Smooth muscle cell (in vitro differentiated cells): ENCODE measurements around the gene COLEC12. TPM values are rescaled to one million over a fixed set of nuclear protein-coding genes. Genes with fewer than 3 reads are reported as not detected.

ENCODE experiments used
- DNase-seq: peaks from one replicate; lab custom pipeline; 2025; ENCODE audit not compliant: unreplicated experiment; lab: John Stamatoyannopoulos, UW
- H2AFZ ChIP-seq: fragments of 200-600 bp; sonication (generic); 2 replicates; pipeline ENCODE4 v1.6.0; 2016; ENCODE audit warnings: antibody characterized with exemption, low read depth, mild to moderate bottlenecking
- H3F3A ChIP-seq: fragments of 200-600 bp; sonication (generic); 2 replicates; pipeline ENCODE4 v1.6.0; 2017; ENCODE audit warnings: antibody characterized with exemption, low read depth
- H3K27ac ChIP-seq: fragments of 200-600 bp; sonication (generic); 2 replicates; pipeline ENCODE4 v1.5.1; 2016; ENCODE audit warnings: low read depth, mild to moderate bottlenecking
- H3K27me3 ChIP-seq: fragments of 200-600 bp; sonication (generic); 2 replicates; pipeline ENCODE4 v1.6.1; 2016; ENCODE audit warnings: low read depth, mild to moderate bottlenecking
- H3K36me3 ChIP-seq: fragments of 200-600 bp; sonication (generic); 2 replicates; pipeline ENCODE4 v1.5.1; 2016; ENCODE audit warnings: low read depth
- H3K4me1 ChIP-seq: fragments of 200-600 bp; sonication (generic); 2 replicates; pipeline ENCODE4 v1.5.1; 2016; ENCODE audit warnings: low read depth
- H3K4me2 ChIP-seq: fragments of 200-600 bp; sonication (generic); 2 replicates; pipeline ENCODE4 v1.6.0; 2016; ENCODE audit warnings: mild to moderate bottlenecking
- H3K4me3 ChIP-seq: fragments of 200-600 bp; sonication (generic); 2 replicates; pipeline ENCODE4 v1.5.1; 2016; ENCODE audit warnings: mild to moderate bottlenecking
- H3K79me2 ChIP-seq: fragments of 200-600 bp; sonication (generic); 2 replicates; pipeline ENCODE4 v1.6.0; 2016; ENCODE audit warnings: low read depth, mild to moderate bottlenecking
- H3K9ac ChIP-seq: fragments of 200-600 bp; sonication (generic); 2 replicates; pipeline ENCODE4 v1.6.0; 2016; ENCODE audit warnings: low read depth
- H3K9me3 ChIP-seq: fragments of 200-600 bp; sonication (generic); replicated peaks from 2 replicates; pipeline ENCODE4 v1.5.1; 2016; ENCODE audit warnings: low read depth
- H4K20me1 ChIP-seq: fragments of 200-600 bp; sonication (generic); 2 replicates; pipeline ENCODE4 v1.6.0; 2016; ENCODE audit warnings: low read depth
- WGBS: methylation state at CpG from one replicate; pipeline ENCODE4 v1.1.7; 2016; ENCODE audit warnings: low lambda C conversion rate; 5-methylcytosine and 5-hydroxymethylcytosine counted together
- polyA plus RNA-seq: library from polyadenylated mRNA; unstranded; fragments of >200 nt; fragmentation: Nextera tagmentation; extraction: Ambion mirVana; gene quantifications from 2 replicates; pipeline ENCODE4 v1.2.1, GENCODE V29; 2016
- total RNA-seq: library from RNA; depleted of rRNA; stranded (reverse); fragments of >200 nt; gene quantifications from 2 replicates; pipeline ENCODE4 v1.2.3, GENCODE V29; 2014
- TF ChIP-seq, protein P1 (sequence below): fragments of 200-600 bp; sonication (generic); IDR thresholded peaks from 2 replicates; pipeline ENCODE4 v1.5.1; 2017; ENCODE audit warnings: borderline replicate concordance, mild to moderate bottlenecking, antibody characterized with exemption; ENCODE audit not compliant: insufficient read depth, poor library complexity, severe bottlenecking

COLEC12 gene
- total and polyA plus RNA-seq, 2 experiments from 2014 or later, result 10.8 to 13.7 TPM

DNA sequence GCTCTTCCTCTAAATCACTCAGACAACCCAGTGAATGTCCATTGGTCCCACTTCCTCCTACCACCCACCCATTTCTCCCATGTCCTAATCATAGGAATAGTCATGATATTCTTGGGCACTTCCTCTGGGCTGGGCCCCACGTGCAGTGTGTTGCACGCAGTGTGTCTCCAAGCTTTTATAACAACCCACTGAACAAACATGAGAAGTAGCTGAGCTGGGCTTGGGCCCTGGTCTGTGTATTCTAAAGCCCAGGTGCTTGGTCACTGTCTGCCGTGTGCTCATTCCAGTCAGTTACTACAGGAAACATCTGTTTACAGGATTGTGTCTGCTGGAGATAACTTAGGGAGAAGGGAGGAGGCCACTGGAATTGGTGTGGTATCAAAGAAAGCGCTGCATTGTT is 168.5 kb downstream of the COLEC12 start:
- TF ChIP-seq, protein P1, sequence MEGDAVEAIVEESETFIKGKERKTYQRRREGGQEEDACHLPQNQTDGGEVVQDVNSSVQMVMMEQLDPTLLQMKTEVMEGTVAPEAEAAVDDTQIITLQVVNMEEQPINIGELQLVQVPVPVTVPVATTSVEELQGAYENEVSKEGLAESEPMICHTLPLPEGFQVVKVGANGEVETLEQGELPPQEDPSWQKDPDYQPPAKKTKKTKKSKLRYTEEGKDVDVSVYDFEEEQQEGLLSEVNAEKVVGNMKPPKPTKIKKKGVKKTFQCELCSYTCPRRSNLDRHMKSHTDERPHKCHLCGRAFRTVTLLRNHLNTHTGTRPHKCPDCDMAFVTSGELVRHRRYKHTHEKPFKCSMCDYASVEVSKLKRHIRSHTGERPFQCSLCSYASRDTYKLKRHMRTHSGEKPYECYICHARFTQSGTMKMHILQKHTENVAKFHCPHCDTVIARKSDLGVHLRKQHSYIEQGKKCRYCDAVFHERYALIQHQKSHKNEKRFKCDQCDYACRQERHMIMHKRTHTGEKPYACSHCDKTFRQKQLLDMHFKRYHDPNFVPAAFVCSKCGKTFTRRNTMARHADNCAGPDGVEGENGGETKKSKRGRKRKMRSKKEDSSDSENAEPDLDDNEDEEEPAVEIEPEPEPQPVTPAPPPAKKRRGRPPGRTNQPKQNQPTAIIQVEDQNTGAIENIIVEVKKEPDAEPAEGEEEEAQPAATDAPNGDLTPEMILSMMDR, result no peak
- no peaks in the 10 kb centered on the region for H3K9me3 ChIP-seq

DNA sequence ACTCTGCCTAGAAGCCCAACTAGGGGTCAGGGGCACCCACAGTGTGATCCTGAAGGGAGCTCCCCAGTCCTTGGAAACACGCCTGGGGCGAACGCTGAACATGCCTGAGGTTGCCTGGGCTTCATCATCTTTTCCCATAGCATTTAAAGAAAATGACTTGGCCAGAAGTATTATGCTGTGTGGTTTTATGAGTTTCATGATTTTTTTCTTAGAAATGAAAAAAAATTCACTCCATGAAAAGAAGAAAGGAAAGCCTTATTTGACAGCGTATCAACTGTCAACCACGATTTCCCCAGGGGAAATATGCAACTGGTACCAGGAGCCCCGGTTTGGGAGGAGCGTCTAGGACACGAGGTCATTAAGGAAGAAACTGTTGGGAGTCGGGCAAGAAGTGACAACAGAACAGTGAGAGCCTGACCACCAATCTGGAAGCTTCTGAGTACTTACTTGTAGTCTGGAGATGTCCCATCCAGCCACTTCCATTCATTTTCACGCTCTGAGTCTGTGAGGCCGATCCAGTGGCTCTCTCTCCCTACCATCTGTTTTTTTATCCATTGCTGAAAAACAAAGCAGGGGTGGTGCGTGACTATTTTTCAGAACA is 169.2 kb downstream of the COLEC12 start:
- Histone ChIP-seq H3K9me3 (no peaks in the 10 kb centered on the region), H3K4me2 (peak overlapping the region; percentile 53), H3K9ac (no peak overlapping the region), H3K4me3 (no peak overlapping the region), H3K4me1 (no peaks in the 10 kb centered on the region), H3K36me3 (no peaks in the 10 kb centered on the region), H3F3A (no peaks in the 10 kb centered on the region), H4K20me1 (no peaks in the 10 kb centered on the region), H2AFZ (no peak overlapping the region), H3K79me2 (no peaks in the 10 kb centered on the region), H3K27me3 (no peaks in the 10 kb centered on the region), H3K27ac (no peak overlapping the region)
- TF ChIP-seq, protein P1, result no peak
- no peak for DNase-seq
- WGBS, result 72% methylated on average over 12 of the region's 12 CpGs

More for the DNA sequence above, 168.5 kb downstream of the COLEC12 start:
- DNase-seq, result no peak
- no peak overlapping the region for H3K4me2 ChIP-seq
- no peak overlapping the region for H3K4me3 ChIP-seq
- no peaks in the 10 kb centered on the region for H3K27me3 ChIP-seq
- H3K36me3 ChIP-seq, result no peaks in the 10 kb centered on the region
- no peak overlapping the region for H3K9ac ChIP-seq
- H4K20me1 ChIP-seq, result no peaks in the 10 kb centered on the region
- H3K27ac ChIP-seq, result no peak overlapping the region
- H3F3A ChIP-seq, result no peaks in the 10 kb centered on the region
- WGBS, result 64% methylated on average over 4 of the region's 4 CpGs
- H3K79me2 ChIP-seq, result no peaks in the 10 kb centered on the region
- H2AFZ ChIP-seq, result no peak overlapping the region
- no peaks in the 10 kb centered on the region for H3K4me1 ChIP-seq

DNA sequence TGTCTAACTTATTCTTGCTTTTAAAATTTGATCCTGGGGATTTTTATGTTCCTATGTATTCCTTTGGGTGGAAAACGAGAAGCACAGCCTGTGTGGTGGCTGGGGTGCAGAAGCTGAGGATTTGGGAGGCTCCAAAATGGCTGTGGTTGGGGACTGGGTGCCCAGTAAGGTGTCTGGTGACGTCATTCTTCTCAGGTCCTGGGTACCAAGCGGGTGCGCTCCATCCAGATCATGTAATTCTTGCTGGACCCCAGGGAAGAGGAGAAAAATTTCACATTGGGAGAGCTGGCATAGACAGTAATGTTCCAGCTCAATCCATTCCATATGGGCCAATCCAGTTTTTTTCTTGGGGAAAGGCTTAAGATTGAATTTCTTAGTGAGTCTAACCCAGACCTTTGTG is 171.6 kb downstream of the COLEC12 start:
- Histone ChIP-seq H3K4me2 (no peak overlapping the region), H3K27me3 (no peaks in the 10 kb centered on the region), H3F3A (peaks cover 2% of the 10 kb centered on the region), H3K36me3 (no peaks in the 10 kb centered on the region), H3K79me2 (no peaks in the 10 kb centered on the region), H3K9me3 (no peaks in the 10 kb centered on the region), H4K20me1 (no peaks in the 10 kb centered on the region), H3K27ac (no peak overlapping the region), H2AFZ (no peak overlapping the region), H3K4me3 (no peak overlapping the region), H3K4me1 (no peaks in the 10 kb centered on the region), H3K9ac (no peak overlapping the region)
- DNase-seq, result no peak
- 91% methylated on average over 4 of the region's 4 CpGs for WGBS
- TF ChIP-seq, protein P1, result no peak

GRCh38 chr18:326846-327245 is 173.7 kb downstream of the COLEC12 start:
- H3K9ac ChIP-seq, result no peak overlapping the region
- no peak overlapping the region for H3K4me3 ChIP-seq
- no peaks in the 10 kb centered on the region for H3K9me3 ChIP-seq
- no peaks in the 10 kb centered on the region for H3K79me2 ChIP-seq
- TF ChIP-seq, protein P1, result no peak
- H3K4me2 ChIP-seq, result no peak overlapping the region
- 38% methylated on average over 1 of the region's 1 CpG for WGBS
- DNase-seq, result no peak
- no peaks in the 10 kb centered on the region for H4K20me1 ChIP-seq
- H3K27ac ChIP-seq, result no peak overlapping the region
- no peak overlapping the region for H2AFZ ChIP-seq
- H3K27me3 ChIP-seq, result no peaks in the 10 kb centered on the region
- peaks cover 5% of the 10 kb centered on the region for H3F3A ChIP-seq
- no peaks in the 10 kb centered on the region for H3K36me3 ChIP-seq
- no peaks in the 10 kb centered on the region for H3K4me1 ChIP-seq
